ENCODE measurements around the gene LSM2. TPM values are rescaled to one million over a fixed set of nuclear protein-coding genes. Genes with fewer than 3 reads are reported as not detected.
A peak's percentile ranks its signal among the peaks of the same experiment; 100 is the strongest.

Gene LSM2
- total RNA-seq, 2 experiments from 2014 or later = 12.6 to 13.7 TPM

- no peak overlapping the region for H3K27ac ChIP-seq (ENCODE audit: low read depth in 1 of 2, low read length in 2 of 2)
- H3K4me1 ChIP-seq (ENCODE audit: insufficient read depth, low read length) = peaks cover 43% of the 10 kb centered on the region
- Mint-ChIP-seq H3K27me3 (no peaks in the 10 kb centered on the region), H3K36me3 (ENCODE audit: low read depth) (no peaks in the 10 kb centered on the region), H3K4me3 (no peak overlapping the region), H3K27ac (no peak overlapping the region), H3K9me3 (no peaks in the 10 kb centered on the region), H3K4me1 (ENCODE audit: low read depth) (peaks cover 27% of the 10 kb centered on the region)
- no peak for TF ChIP-seq CTCF (IDR thresholded peaks at IDR 0.05)
- H3K27me3 ChIP-seq (ENCODE audit: control insufficient read depth in 1 of 2, insufficient read depth in 2 of 2, low read length in 2 of 2) = no peaks in the 10 kb centered on the region
- ATAC-seq (ENCODE audit: poor library complexity) (no peak), DNase-seq (peak in 3 of 14 experiments; percentile 6 to 50 (median 45))
- POLR2A ChIA-PET = interaction anchor here (0.8 to 1.8 kb wide), 3 partner anchors 27 to 33 kb away, joined by 3 to 8 read pairs (median 4); partner anchors contain the start of gene CLIC1
- H3K36me3 ChIP-seq (ENCODE audit: insufficient read depth, low read length) = no peaks in the 10 kb centered on the region
- intact Hi-C loops (cut with DNase I, micrococcal nuclease) = loop anchor here (1.0 to 2.0 kb wide), 2 partner anchors 39 to 40 kb away; partner anchors contain the start of gene DDAH2 (in 2 of the 2)
- H3K9me3 ChIP-seq (ENCODE audit: control insufficient read depth in 1 of 2, insufficient read depth in 1 of 2, low read length in 2 of 2) = no peaks in the 10 kb centered on the region
- CTCF ChIA-PET = interaction anchor here (1.5 to 1.7 kb wide), 2 partner anchors 22 to 95 kb away, joined by 3 to 4 read pairs; no protein-coding TSS in a partner anchor
- no peak overlapping the region for H3K4me3 ChIP-seq (ENCODE audit: low read length)
These were observed 38.2 kb downstream of the LSM2 start for GRCh38 chr6:31768363-31769257.

- Histone ChIP-seq H3K4me1 (ENCODE audit: insufficient read depth, low read length) (peaks cover 29% of the 10 kb centered on the region), H3K4me3 (ENCODE audit: low read length) (no peak overlapping the region), H3K36me3 (ENCODE audit: insufficient read depth, low read length) (no peaks in the 10 kb centered on the region), H3K27me3 (ENCODE audit: control insufficient read depth in 1 of 2, insufficient read depth in 2 of 2, low read length in 2 of 2) (no peaks in the 10 kb centered on the region), H3K27ac (ENCODE audit: low read depth in 1 of 2, low read length in 2 of 2) (no peak overlapping the region), H3K9me3 (ENCODE audit: control insufficient read depth in 1 of 2, insufficient read depth in 1 of 2, low read length in 2 of 2) (no peaks in the 10 kb centered on the region)
- ChIA-PET POLR2A (no interaction called here), CTCF (interaction anchor here (0.7 kb wide), 1 partner anchor 10 kb away, joined by 3 read pairs; the partner anchor contains the start of gene VWA7)
- Mint-ChIP-seq H3K36me3 (ENCODE audit: low read depth) (no peaks in the 10 kb centered on the region), H3K27ac (no peak overlapping the region), H3K4me1 (ENCODE audit: low read depth) (peaks cover 19% of the 10 kb centered on the region), H3K27me3 (no peaks in the 10 kb centered on the region), H3K9me3 (no peaks in the 10 kb centered on the region), H3K4me3 (no peak overlapping the region)
- intact Hi-C loops (cut with DNase I, micrococcal nuclease) = no loop called here
- no peak for DNase-seq
- ATAC-seq (ENCODE audit: poor library complexity) = no peak
- no peak for TF ChIP-seq CTCF (IDR thresholded peaks at IDR 0.05)
These were observed 39.6 kb downstream of the LSM2 start for GRCh38 chr6:31767096-31767645.

- POLR2A ChIA-PET = interaction anchor here (1.2 kb wide), 1 partner anchor 11 kb away, joined by 3 read pairs; the partner anchor contains the start of gene VWA7
- Histone ChIP-seq H3K27ac (ENCODE audit: low read depth in 1 of 2, low read length in 2 of 2) (no peak overlapping the region), H3K9me3 (ENCODE audit: control insufficient read depth in 1 of 2, insufficient read depth in 1 of 2, low read length in 2 of 2) (no peaks in the 10 kb centered on the region), H3K4me3 (ENCODE audit: low read length) (no peak overlapping the region), H3K27me3 (ENCODE audit: control insufficient read depth in 1 of 2, insufficient read depth in 2 of 2, low read length in 2 of 2) (no peaks in the 10 kb centered on the region), H3K36me3 (ENCODE audit: insufficient read depth, low read length) (peaks cover 2% of the 10 kb centered on the region), H3K4me1 (ENCODE audit: insufficient read depth, low read length) (peaks cover 18% of the 10 kb centered on the region)
- DNase-seq = no peak
- Mint-ChIP-seq H3K27me3 (no peaks in the 10 kb centered on the region), H3K4me1 (ENCODE audit: low read depth) (peaks cover 11% of the 10 kb centered on the region), H3K9me3 (no peaks in the 10 kb centered on the region), H3K4me3 (no peak overlapping the region), H3K27ac (no peak overlapping the region), H3K36me3 (ENCODE audit: low read depth) (no peaks in the 10 kb centered on the region)
- no peak for TF ChIP-seq CTCF (IDR thresholded peaks at IDR 0.05)
- intact Hi-C loops (cut with DNase I, micrococcal nuclease) = no loop called here
- CTCF ChIA-PET = no interaction called here
- no peak for ATAC-seq (ENCODE audit: poor library complexity)
These were observed 40.6 kb downstream of the LSM2 start for GRCh38 chr6:31765910-31766794.

Measured in CD4-positive, alpha-beta T cell (primary cell).